Central memory CD8-positive, alpha-beta T cell (primary cell): Measurements from ENCODE around the gene NDUFS1.
A peak's percentile ranks its signal among the peaks of the same experiment; 100 is the strongest.
"Not testable (repeated sequence)": the region's sequence is repeated elsewhere in the genome, so short reads cannot be mapped to it uniquely, and the experiment has no call there.

ENCODE experiments used
- ATAC-seq: fragments of 150-1000 bp; cut with Tn5 transposase; replicated peaks from 2 replicates; pipeline ENCODE4 v1.10.0; 2022; ENCODE audit warnings: mild to moderate bottlenecking, moderate FRiP score, moderate number of reproducible peaks; ENCODE audit not compliant: poor library complexity, severe bottlenecking; ENCODE audit errors: extremely low read depth
- DNase-seq, 2 donors: peaks; one replicate each; pipeline ENCODE4 v3.0.0; 2021; ENCODE audit warnings: low spot score in 2 of 2
- H3K27ac Mint-ChIP-seq: one replicate; pipeline ENCODE4 v1.8.0; 2022; ENCODE audit warnings: low read depth, mild to moderate bottlenecking, moderate library complexity, mixed read lengths
- H3K27me3 Mint-ChIP-seq: one replicate; pipeline ENCODE4 v1.8.0; 2022; ENCODE audit warnings: mixed read lengths
- H3K36me3 Mint-ChIP-seq: one replicate; pipeline ENCODE4 v1.8.0; 2022; ENCODE audit warnings: mild to moderate bottlenecking, moderate library complexity, mixed read lengths; ENCODE audit not compliant: insufficient read depth
- H3K4me1 Mint-ChIP-seq: one replicate; pipeline ENCODE4 v1.8.0; 2022; ENCODE audit warnings: mixed read lengths
- H3K4me3 Mint-ChIP-seq: one replicate; pipeline ENCODE4 v1.8.0; 2022; ENCODE audit warnings: mild to moderate bottlenecking, moderate library complexity, mixed read lengths
- H3K9me3 Mint-ChIP-seq: one replicate; pipeline ENCODE4 v1.8.0; 2022; ENCODE audit warnings: mixed read lengths

NDUFS1 gene

DNA sequence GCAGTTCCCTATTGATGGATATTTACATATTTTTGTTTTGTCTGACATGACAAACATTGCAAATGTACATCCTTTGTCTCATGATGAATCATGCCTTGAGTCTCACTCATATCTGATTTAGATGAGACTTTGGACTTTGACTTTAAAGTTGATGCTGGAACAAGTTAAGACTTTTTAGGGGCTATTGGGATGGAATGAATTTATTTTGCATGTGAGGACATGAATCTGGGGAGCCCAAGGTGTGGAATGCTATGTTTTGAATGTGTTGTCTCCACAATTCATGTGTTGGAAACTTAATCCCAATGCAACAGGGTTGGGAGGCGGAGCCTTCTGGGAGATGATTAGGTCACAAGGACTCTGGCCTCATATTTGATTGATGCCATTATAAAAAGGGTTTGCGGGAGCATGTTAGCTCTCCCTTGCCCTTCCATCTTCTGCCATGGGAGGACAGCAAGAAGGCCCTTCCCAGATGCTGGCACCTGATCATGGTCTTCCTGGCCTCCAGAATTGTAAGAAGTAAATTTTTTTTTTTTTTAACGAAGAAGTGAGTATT lies 44.1 kb downstream of the NDUFS1 start:
- Mint-ChIP-seq H3K4me1 (no peaks in the 10 kb centered on the region), H3K27ac (no peak overlapping the region), H3K27me3 (no peaks in the 10 kb centered on the region), H3K9me3 (peaks cover 8% of the 10 kb centered on the region), H3K4me3 (no peak overlapping the region), H3K36me3 (no peaks in the 10 kb centered on the region)
- no peak for DNase-seq
- no peak for ATAC-seq

DNA sequence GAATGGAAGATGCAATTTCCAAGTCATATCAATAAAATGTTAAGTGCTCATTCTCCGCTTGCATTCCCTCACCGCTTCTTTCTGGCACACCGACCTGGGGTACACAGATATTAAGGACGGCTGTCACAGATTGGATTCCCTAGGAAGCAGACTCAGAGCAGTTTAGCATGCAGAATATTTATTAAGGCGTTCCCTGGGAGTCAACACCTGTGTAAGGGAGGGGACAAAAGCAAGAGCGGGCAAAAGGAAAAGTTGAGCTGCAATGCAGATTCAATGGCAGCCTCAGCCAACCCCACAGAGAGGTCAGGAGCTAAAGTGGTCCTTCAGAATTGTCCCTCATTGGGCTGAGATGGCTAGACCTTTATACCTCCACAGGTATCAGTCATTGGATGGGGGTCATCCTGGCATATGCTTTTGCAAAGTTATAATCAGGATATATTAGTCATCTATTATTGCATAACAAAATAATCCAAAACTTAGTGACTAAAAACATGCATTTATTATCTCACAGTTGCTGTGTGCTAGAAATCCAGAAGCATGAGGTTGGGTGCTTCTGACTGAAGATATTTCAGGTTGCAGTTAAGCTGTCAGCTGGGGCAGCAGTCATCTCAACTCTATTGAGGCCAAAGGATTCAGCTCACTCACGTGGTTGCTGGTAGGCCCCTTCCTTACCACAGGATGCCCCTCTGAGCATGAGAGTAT lies 46.2 kb downstream of the NDUFS1 start:
- DNase-seq (no peak), ATAC-seq (no peak)
- no peak overlapping the region for H3K4me3 Mint-ChIP-seq
- H3K4me1 Mint-ChIP-seq: no peaks in the 10 kb centered on the region
- H3K9me3 Mint-ChIP-seq: peaks cover 8% of the 10 kb centered on the region
- no peak overlapping the region for H3K27ac Mint-ChIP-seq
- H3K27me3 Mint-ChIP-seq: no peaks in the 10 kb centered on the region
- H3K36me3 Mint-ChIP-seq: no peaks in the 10 kb centered on the region

GRCh38 chr2:206112108-206112507 lies 47.1 kb downstream of the NDUFS1 start:
- Mint-ChIP-seq H3K4me3 (no peak overlapping the region), H3K4me1 (no peaks in the 10 kb centered on the region), H3K27ac (no peak overlapping the region), H3K36me3 (no peaks in the 10 kb centered on the region), H3K9me3 (peaks cover 8% of the 10 kb centered on the region), H3K27me3 (no peaks in the 10 kb centered on the region)
- DNase-seq (no peak), ATAC-seq (no peak)

DNA sequence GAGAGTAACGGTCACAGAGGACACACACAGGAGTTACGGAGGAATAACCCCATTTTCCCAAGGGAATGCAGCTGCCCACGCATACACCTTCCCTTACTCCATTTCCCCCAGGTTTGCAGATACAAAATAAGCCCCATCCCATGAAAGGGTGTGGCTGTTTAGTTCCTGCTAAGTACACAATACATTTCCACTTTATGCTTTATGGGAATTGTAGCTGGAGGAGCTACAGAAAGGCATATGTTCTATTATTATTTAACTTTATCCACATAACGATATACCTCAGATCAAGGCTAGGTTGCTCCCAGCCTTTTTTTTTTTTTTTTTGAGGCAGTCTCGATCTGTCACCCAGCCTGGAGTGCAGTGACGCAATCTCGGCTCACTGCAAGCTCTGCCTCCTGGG lies 50.5 kb downstream of the NDUFS1 start:
- Mint-ChIP-seq H3K36me3 (no peaks in the 10 kb centered on the region), H3K4me1 (no peaks in the 10 kb centered on the region), H3K4me3 (no peak overlapping the region), H3K9me3 (peaks cover 8% of the 10 kb centered on the region), H3K27ac (no peak overlapping the region), H3K27me3 (no peaks in the 10 kb centered on the region)
- DNase-seq (no peak), ATAC-seq (no peak)

DNA sequence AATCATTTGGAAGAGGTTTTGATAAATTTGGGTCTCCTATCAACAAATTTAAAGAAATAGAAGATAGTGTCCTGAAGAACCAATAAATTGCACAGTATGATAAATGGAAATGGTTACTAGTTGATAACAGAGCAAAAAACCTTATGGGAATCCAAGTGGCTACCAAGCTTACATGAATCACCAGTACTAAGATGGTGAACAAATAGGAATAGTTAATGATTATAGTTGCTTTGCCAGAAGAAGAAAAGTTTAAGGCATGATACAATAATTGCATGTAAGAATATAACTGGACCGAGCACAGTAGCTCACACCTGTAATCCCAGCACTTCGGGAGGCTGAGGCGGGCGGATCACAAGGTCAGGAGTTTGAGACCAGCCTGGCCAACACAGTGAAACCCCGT lies 53.7 kb downstream of the NDUFS1 start:
- no peaks in the 10 kb centered on the region for H3K27me3 Mint-ChIP-seq
- ATAC-seq (no peak), DNase-seq (no peak)
- H3K4me1 Mint-ChIP-seq: no peaks in the 10 kb centered on the region
- no peaks in the 10 kb centered on the region for H3K9me3 Mint-ChIP-seq
- no peak overlapping the region for H3K27ac Mint-ChIP-seq
- no peaks in the 10 kb centered on the region for H3K36me3 Mint-ChIP-seq
- no peak overlapping the region for H3K4me3 Mint-ChIP-seq

DNA sequence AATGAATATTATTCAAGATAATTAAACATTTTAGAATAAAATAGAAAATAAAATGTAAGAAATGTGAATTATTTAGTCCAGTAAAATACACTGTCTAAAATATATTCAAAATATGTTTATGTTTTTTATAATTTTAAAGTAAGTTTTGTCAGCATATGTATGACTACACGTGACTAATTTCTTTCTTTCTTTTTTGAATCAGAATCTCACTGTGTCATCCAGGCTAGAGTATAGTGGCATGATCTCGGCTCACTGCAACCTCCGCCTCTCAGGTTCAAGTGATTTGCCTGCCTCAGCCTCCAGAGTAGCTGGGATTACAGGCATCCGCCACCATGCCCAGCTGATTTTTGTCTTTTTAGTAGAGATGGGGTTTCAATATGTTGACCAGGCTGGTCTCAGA lies 54.2 kb downstream of the NDUFS1 start:
- Mint-ChIP-seq H3K27me3 (no peaks in the 10 kb centered on the region), H3K4me3 (no peak overlapping the region), H3K27ac (no peak overlapping the region), H3K36me3 (no peaks in the 10 kb centered on the region), H3K9me3 (no peaks in the 10 kb centered on the region), H3K4me1 (no peaks in the 10 kb centered on the region)
- DNase-seq: no peak
- no peak for ATAC-seq

DNA sequence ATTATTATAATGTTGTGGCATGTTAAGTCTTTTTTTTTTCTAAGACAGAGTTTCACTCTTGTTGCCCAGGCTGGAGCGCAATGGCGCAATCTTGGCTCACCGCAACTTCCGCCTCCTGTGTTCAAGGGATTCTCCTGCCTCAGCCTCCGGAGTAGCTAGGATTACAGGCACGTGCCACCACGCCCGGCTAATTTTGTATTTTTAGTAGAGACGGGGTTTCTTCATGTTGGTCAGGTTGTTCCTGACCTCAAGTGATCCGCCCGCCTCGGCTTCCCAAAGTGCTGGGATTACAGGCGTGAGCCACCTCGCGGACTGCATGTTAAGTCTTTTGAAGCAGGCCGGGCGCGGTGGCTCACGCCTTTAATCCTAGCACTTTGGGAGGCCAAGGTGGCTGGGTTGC lies 60.4 kb downstream of the NDUFS1 start:
- not testable (repeated sequence) for H3K36me3 Mint-ChIP-seq, DNase-seq, ATAC-seq, H3K27ac Mint-ChIP-seq, H3K27me3 Mint-ChIP-seq, H3K4me3 Mint-ChIP-seq, H3K9me3 Mint-ChIP-seq, H3K4me1 Mint-ChIP-seq

- ATAC-seq: no peak
These were observed 60.8 kb downstream of the NDUFS1 start for GRCh38 chr2:206098471-206098870.

GRCh38 chr2:206096876-206097275 lies 62.4 kb downstream of the NDUFS1 start:
- no peaks in the 10 kb centered on the region for H3K4me1 Mint-ChIP-seq
- H3K36me3 Mint-ChIP-seq: no peaks in the 10 kb centered on the region
- no peak for DNase-seq
- H3K27ac Mint-ChIP-seq: no peak overlapping the region
- H3K4me3 Mint-ChIP-seq: no peak overlapping the region
- H3K27me3 Mint-ChIP-seq: no peaks in the 10 kb centered on the region
- H3K9me3 Mint-ChIP-seq: no peaks in the 10 kb centered on the region
- no peak for ATAC-seq

More at GRCh38 chr2:206098471-206098870, 60.8 kb downstream of the NDUFS1 start:
- Mint-ChIP-seq H3K4me3 (no peak overlapping the region), H3K4me1 (no peaks in the 10 kb centered on the region), H3K36me3 (no peaks in the 10 kb centered on the region), H3K9me3 (no peaks in the 10 kb centered on the region), H3K27me3 (no peaks in the 10 kb centered on the region), H3K27ac (no peak overlapping the region)
- DNase-seq: no peak

DNA sequence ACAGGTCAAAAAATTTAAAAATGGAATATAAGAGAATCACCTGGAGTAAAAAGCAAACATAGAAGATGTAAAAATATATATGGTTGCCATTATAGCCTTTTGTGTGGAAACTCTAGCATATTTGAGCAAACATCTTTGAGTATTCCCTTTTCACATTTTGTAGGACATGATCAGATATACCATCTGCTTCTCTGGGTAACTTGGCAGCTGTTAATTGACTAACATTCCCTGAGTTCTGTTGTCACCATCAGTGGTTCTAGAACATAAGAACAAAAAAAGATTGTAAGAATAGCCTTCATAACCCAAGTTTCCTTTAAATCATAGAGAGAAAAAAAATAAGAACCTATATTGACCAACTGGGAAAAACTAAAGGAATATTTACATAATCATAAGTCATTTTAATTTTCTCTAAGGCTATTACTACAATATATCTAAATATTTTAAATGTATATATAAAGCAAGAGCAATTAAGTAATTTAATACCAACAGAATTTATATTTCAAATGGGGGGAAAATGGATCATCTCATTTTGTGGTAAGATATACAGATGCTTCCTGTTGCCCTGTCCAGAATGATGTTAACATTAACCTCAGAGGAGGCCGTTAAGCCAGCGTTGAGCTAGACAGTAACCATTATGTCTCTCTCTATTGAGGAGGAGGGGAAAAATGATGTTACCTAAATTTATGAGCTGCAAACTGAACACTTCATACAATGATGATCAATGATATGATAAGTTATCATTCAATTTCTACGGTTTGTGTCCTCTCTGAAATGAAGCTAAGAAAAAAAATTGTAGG lies 63.5 kb downstream of the NDUFS1 start:
- no peaks in the 10 kb centered on the region for H3K9me3 Mint-ChIP-seq
- ATAC-seq: no peak

DNA sequence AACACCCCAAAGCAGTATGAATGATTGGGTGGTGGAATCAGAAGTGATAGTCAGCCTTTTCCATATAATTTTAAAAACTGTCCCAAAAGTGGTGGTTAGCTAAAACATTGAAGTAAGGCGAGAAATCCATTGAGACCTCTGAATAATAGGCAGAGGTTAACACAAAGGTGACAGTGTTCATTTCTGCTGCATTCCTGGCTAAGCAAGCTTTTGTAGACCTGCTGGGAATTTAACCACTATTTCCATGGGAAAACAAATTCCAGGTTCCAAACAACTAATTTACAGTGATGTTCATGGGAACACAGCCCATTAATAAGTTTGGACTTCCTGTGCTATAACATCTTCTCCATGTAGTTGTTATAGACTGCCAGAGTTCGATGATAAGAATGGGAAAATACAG lies 66.9 kb downstream of the NDUFS1 start:
- H3K9me3 Mint-ChIP-seq: no peaks in the 10 kb centered on the region
- H3K4me1 Mint-ChIP-seq: peaks cover under 1% of the 10 kb centered on the region
- ATAC-seq (no peak), DNase-seq (no peak)
- no peaks in the 10 kb centered on the region for H3K27me3 Mint-ChIP-seq
- H3K4me3 Mint-ChIP-seq: no peak overlapping the region
- H3K36me3 Mint-ChIP-seq: peaks cover 3% of the 10 kb centered on the region
- no peak overlapping the region for H3K27ac Mint-ChIP-seq

More for the DNA sequence above, 63.5 kb downstream of the NDUFS1 start:
- Mint-ChIP-seq H3K4me1 (no peaks in the 10 kb centered on the region), H3K27ac (no peak overlapping the region), H3K27me3 (no peaks in the 10 kb centered on the region), H3K4me3 (no peak overlapping the region), H3K36me3 (no peaks in the 10 kb centered on the region)
- no peak for DNase-seq

- Mint-ChIP-seq H3K9me3 (no peaks in the 10 kb centered on the region), H3K27ac (peak overlapping the region; percentile 46), H3K4me3 (no peak overlapping the region), H3K4me1 (peaks cover 27% of the 10 kb centered on the region), H3K36me3 (peaks cover 22% of the 10 kb centered on the region), H3K27me3 (no peaks in the 10 kb centered on the region)
- ATAC-seq (no peak), DNase-seq (no peak)
These were observed 71.0 kb downstream of the NDUFS1 start for GRCh38 chr2:206088248-206088647.
